MM.1S (cell line): ENCODE results near the gene ZNF469.

Experiments used
- DNase-seq: peaks from one replicate; pipeline ENCODE4 v3.0.0-alpha.2; 2015
- H2AFZ ChIP-seq: fragments of 300-600 bp; sonication (generic); 2 replicates; pipeline ENCODE4 v1.6.0; 2016; ENCODE audit warnings: antibody characterized with exemption, low read length
- H3F3A ChIP-seq: fragments of 300-600 bp; sonication (generic); 2 replicates; pipeline ENCODE4 v1.6.1; 2016; ENCODE audit warnings: mild to moderate bottlenecking, antibody characterized with exemption, low read length, moderate library complexity, mixed read lengths; ENCODE audit not compliant: insufficient read depth
- H3K27ac ChIP-seq: fragments of 300-600 bp; sonication (generic); 2 replicates; pipeline ENCODE4 v1.5.1; 2016; ENCODE audit warnings: mild to moderate bottlenecking, low read length
- H3K27me3 ChIP-seq: fragments of 300-600 bp; sonication (generic); replicated peaks from 2 replicates; pipeline ENCODE4 v1.6.0; 2016; ENCODE audit warnings: low read length; ENCODE audit not compliant: insufficient read depth
- H3K36me3 ChIP-seq: fragments of 300-600 bp; sonication (generic); replicated peaks from 2 replicates; pipeline ENCODE4 v1.6.1; 2016; ENCODE audit warnings: mild to moderate bottlenecking, low read length, mixed read lengths; ENCODE audit not compliant: insufficient read depth
- H3K4me1 ChIP-seq: fragments of 300-600 bp; sonication (generic); 2 replicates; pipeline ENCODE4 v1.6.1; 2016; ENCODE audit warnings: low read length, mixed read lengths
- H3K4me2 ChIP-seq: fragments of 300-600 bp; sonication (generic); 2 replicates; pipeline ENCODE4 v1.6.0; 2016; ENCODE audit warnings: low read depth, low read length
- H3K4me3 ChIP-seq: fragments of 300-600 bp; sonication (generic); 2 replicates; pipeline ENCODE4 v1.5.1; 2016; ENCODE audit warnings: low read length, mixed read lengths
- H3K79me2 ChIP-seq: fragments of 300-600 bp; sonication (generic); 2 replicates; pipeline ENCODE4 v1.6.1; 2016; ENCODE audit warnings: mixed run types, low read length, mixed read lengths
- H3K9ac ChIP-seq: fragments of 300-600 bp; sonication (generic); 2 replicates; pipeline ENCODE4 v1.6.1; 2016; ENCODE audit warnings: low read length, mixed read lengths
- H3K9me2 ChIP-seq: fragments of 300-600 bp; sonication (generic); replicated peaks from 2 replicates; pipeline ENCODE4 v1.6.1; 2016; ENCODE audit warnings: mild to moderate bottlenecking, low read length, mixed read lengths; ENCODE audit not compliant: insufficient read depth
- H3K9me3 ChIP-seq: fragments of 300-600 bp; sonication (generic); replicated peaks from 2 replicates; pipeline ENCODE4 v1.6.1; 2016; ENCODE audit warnings: mild to moderate bottlenecking, low read length, mixed read lengths; ENCODE audit not compliant: insufficient read depth
- H4K20me1 ChIP-seq: fragments of 300-600 bp; sonication (generic); 2 replicates; pipeline ENCODE4 v1.6.1; 2016; ENCODE audit warnings: mild to moderate bottlenecking, low read length, moderate library complexity, mixed read lengths; ENCODE audit not compliant: insufficient read depth
- CTCF ChIP-seq: fragments of 300-600 bp; sonication (generic); IDR thresholded peaks from 2 replicates; pipeline ENCODE4 v1.5.1; 2016; ENCODE audit warnings: antibody characterized with exemption, low read length, mixed read lengths
- EZH2 ChIP-seq: fragments of 300-600 bp; sonication (generic); optimal IDR thresholded peaks from 2 replicates; pipeline ENCODE3; 2017; ENCODE audit warnings: low read depth, mild to moderate bottlenecking, antibody characterized with exemption, low read length, mixed read lengths
- EZH2phosphoT487 ChIP-seq: fragments of 300-600 bp; sonication (generic); IDR thresholded peaks from 2 replicates; pipeline ENCODE4 v1.6.1; 2018; ENCODE audit warnings: antibody characterized with exemption, low read length

The ZNF469 gene

GRCh38 chr16:88393034-88393433 lies 10.3 kb downstream of the ZNF469 start:
- Histone ChIP-seq H3K36me3 (no peaks in the 10 kb centered on the region), H3K4me2 (no peak overlapping the region), H4K20me1 (no peaks in the 10 kb centered on the region), H3K27ac (no peak overlapping the region), H3K4me1 (no peaks in the 10 kb centered on the region), H3F3A (no peaks in the 10 kb centered on the region), H3K4me3 (no peak overlapping the region), H3K79me2 (no peaks in the 10 kb centered on the region), H3K9me3 (no peaks in the 10 kb centered on the region), H2AFZ (no peak overlapping the region), H3K27me3 (peaks cover 83% of the 10 kb centered on the region), H3K9ac (no peak overlapping the region), H3K9me2 (no peaks in the 10 kb centered on the region)
- no peak for DNase-seq
- no peak for TF ChIP-seq EZH2
- no peak for TF ChIP-seq CTCF
- TF ChIP-seq EZH2phosphoT487: no peak

GRCh38 chr16:88393571-88393970 lies 10.8 kb downstream of the ZNF469 start:
- H3K27me3 ChIP-seq: peaks cover 83% of the 10 kb centered on the region
- H3K4me3 ChIP-seq: no peak overlapping the region
- no peaks in the 10 kb centered on the region for H3K4me1 ChIP-seq
- H3K9ac ChIP-seq: no peak overlapping the region
- no peaks in the 10 kb centered on the region for H3K9me2 ChIP-seq
- no peak overlapping the region for H2AFZ ChIP-seq
- H3F3A ChIP-seq: no peaks in the 10 kb centered on the region
- no peak overlapping the region for H3K27ac ChIP-seq
- DNase-seq: no peak
- H3K4me2 ChIP-seq: no peak overlapping the region
- no peaks in the 10 kb centered on the region for H3K9me3 ChIP-seq
- H3K36me3 ChIP-seq: no peaks in the 10 kb centered on the region
- no peaks in the 10 kb centered on the region for H3K79me2 ChIP-seq
- TF ChIP-seq CTCF (no peak), EZH2phosphoT487 (no peak), EZH2 (no peak)
- H4K20me1 ChIP-seq: no peaks in the 10 kb centered on the region

GRCh38 chr16:88394426-88394825 lies 11.7 kb downstream of the ZNF469 start:
- Histone ChIP-seq H3K9ac (no peak overlapping the region), H3F3A (no peaks in the 10 kb centered on the region), H3K4me3 (no peak overlapping the region), H3K9me3 (no peaks in the 10 kb centered on the region), H3K27ac (no peak overlapping the region), H3K79me2 (no peaks in the 10 kb centered on the region), H2AFZ (no peak overlapping the region), H3K4me1 (no peaks in the 10 kb centered on the region), H3K36me3 (no peaks in the 10 kb centered on the region), H4K20me1 (no peaks in the 10 kb centered on the region), H3K9me2 (no peaks in the 10 kb centered on the region), H3K27me3 (peaks cover 78% of the 10 kb centered on the region), H3K4me2 (no peak overlapping the region)
- DNase-seq: no peak
- no peak for TF ChIP-seq EZH2phosphoT487
- TF ChIP-seq EZH2: no peak
- TF ChIP-seq CTCF: no peak
